Measurements from ENCODE around the gene EIF4G3.

DNA sequence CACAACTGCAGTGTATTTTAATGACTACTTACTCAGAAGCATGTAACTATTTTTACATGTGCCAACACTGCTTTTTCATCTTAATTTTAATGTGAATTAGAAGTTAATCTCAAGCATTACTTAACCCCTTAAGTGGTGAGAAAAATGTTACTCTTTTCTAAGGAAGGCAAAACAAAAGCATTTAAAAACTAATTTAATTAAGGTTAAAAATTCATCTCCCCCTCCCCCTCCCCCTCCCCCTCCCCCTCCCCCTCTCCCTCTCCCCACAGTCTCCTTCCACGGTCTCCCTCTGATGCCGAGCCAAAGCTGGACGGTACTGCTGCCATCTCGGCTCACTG, 362.2 kb downstream of the EIF4G3 start:
- TF ChIP-seq, protein P1, sequence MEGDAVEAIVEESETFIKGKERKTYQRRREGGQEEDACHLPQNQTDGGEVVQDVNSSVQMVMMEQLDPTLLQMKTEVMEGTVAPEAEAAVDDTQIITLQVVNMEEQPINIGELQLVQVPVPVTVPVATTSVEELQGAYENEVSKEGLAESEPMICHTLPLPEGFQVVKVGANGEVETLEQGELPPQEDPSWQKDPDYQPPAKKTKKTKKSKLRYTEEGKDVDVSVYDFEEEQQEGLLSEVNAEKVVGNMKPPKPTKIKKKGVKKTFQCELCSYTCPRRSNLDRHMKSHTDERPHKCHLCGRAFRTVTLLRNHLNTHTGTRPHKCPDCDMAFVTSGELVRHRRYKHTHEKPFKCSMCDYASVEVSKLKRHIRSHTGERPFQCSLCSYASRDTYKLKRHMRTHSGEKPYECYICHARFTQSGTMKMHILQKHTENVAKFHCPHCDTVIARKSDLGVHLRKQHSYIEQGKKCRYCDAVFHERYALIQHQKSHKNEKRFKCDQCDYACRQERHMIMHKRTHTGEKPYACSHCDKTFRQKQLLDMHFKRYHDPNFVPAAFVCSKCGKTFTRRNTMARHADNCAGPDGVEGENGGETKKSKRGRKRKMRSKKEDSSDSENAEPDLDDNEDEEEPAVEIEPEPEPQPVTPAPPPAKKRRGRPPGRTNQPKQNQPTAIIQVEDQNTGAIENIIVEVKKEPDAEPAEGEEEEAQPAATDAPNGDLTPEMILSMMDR (IDR thresholded peaks at IDR 0.05; ENCODE audit: low read depth, low read length, poor library complexity, severe bottlenecking), result no peak
- no peak for TF ChIP-seq EZH2phosphoT487 (IDR thresholded peaks at IDR 0.05; ENCODE audit: borderline replicate concordance, low read length)
